DOHH2 (cell line): ENCODE measurements around the gene DCDC1.

Source experiments
- CTCF ChIP-seq: fragments of 200-600 bp; sonication (generic); IDR thresholded peaks from one replicate; pipeline ENCODE4 v1.5.1; 2014; ENCODE audit warnings: antibody characterized with exemption, mild to moderate bottlenecking, low read depth, low read length; ENCODE audit not compliant: poor library complexity, severe bottlenecking
- EZH2phosphoT487 ChIP-seq: fragments of 200-600 bp; sonication (generic); IDR thresholded peaks from 2 replicates; pipeline ENCODE4 v1.6.1; 2017; ENCODE audit warnings: borderline replicate concordance, mild to moderate bottlenecking, antibody characterized with exemption, low read length, moderate library complexity, mixed read lengths

GRCh38 chr11:30815619-30816018 lies 553.9 kb downstream of the DCDC1 start:
- TF ChIP-seq CTCF (no peak), EZH2phosphoT487 (no peak)
